ENCODE results near the gene H6PD.

- TF ChIP-seq ZNF274 (IDR thresholded peaks at IDR 0.05; ENCODE audit: low read depth, low read length) (no peak), SUZ12 (IDR thresholded peaks at IDR 0.05; ENCODE audit: extremely low read depth, insufficient read depth, insufficient read length) (no peak)
These were observed 6.6 kb downstream of the H6PD start for GRCh38 chr1:9240914-9241820.
